ENCODE data around the gene CMC4.

Gene CMC4

GRCh38 chrX:155055494-155055893 is 15.4 kb downstream of the CMC4 start:
- DNase-seq (ENCODE audit: low read depth, low spot score), result no peak
- no peak overlapping the region for H3K27ac ChIP-seq

GRCh38 chrX:155054255-155054654 is 16.7 kb downstream of the CMC4 start:
- no peak overlapping the region for H3K27ac ChIP-seq
- no peak for DNase-seq (ENCODE audit: low read depth, low spot score)

- DNase-seq (ENCODE audit: low read depth, low spot score), result no peak
- H3K27ac ChIP-seq, result no peak overlapping the region
Measured at GRCh38 chrX:155053656-155054055, 17.3 kb downstream of the CMC4 start.

GRCh38 chrX:155052738-155053498 is 18.0 kb downstream of the CMC4 start:
- no peak for DNase-seq (ENCODE audit: low read depth, low spot score)
- no peak overlapping the region for H3K27ac ChIP-seq

- no peak for DNase-seq (ENCODE audit: low read depth, low spot score)
Measured at GRCh38 chrX:155048977-155049619, 21.8 kb downstream of the CMC4 start.

GRCh38 chrX:155046811-155047528 is 24.0 kb downstream of the CMC4 start:
- DNase-seq (ENCODE audit: low read depth, low spot score), result no peak
- no peak overlapping the region for H3K27ac ChIP-seq

More at GRCh38 chrX:155048977-155049619, 21.8 kb downstream of the CMC4 start:
- H3K27ac ChIP-seq, result no peak overlapping the region

- H3K27ac ChIP-seq, result no peak overlapping the region
- DNase-seq (ENCODE audit: low read depth, low spot score), result no peak
Measured at GRCh38 chrX:155046129-155046810, 24.7 kb downstream of the CMC4 start.

GRCh38 chrX:155035688-155036087 is 35.2 kb downstream of the CMC4 start:
- no peak overlapping the region for H3K27ac ChIP-seq
- no peak for DNase-seq (ENCODE audit: low read depth, low spot score)

- H3K27ac ChIP-seq, result no peak overlapping the region
- no peak for DNase-seq (ENCODE audit: low read depth, low spot score)
Measured at GRCh38 chrX:155031657-155032056, 39.3 kb downstream of the CMC4 start.

GRCh38 chrX:155028877-155029291 is 42.1 kb downstream of the CMC4 start:
- DNase-seq (ENCODE audit: low read depth, low spot score), result no peak
- H3K27ac ChIP-seq, result no peak overlapping the region

- DNase-seq (ENCODE audit: low read depth, low spot score), result no peak
- H3K27ac ChIP-seq, result peak overlapping the region; percentile 91
Measured at GRCh38 chrX:155028129-155028528, 42.8 kb downstream of the CMC4 start.

GRCh38 chrX:155027509-155028066 is 43.3 kb downstream of the CMC4 start:
- DNase-seq (ENCODE audit: low read depth, low spot score), result no peak
- H3K27ac ChIP-seq, result peak overlapping the region; percentile 91

GRCh38 chrX:155026727-155027508 is 44.0 kb downstream of the CMC4 start, which contains the start of gene FUNDC2:
FUNDC2 (plus strand) TSS chrX:155026844; CDS start chrX:155026939, 95 bp downstream.
- peak; percentile 71 for DNase-seq (ENCODE audit: low read depth, low spot score)
- H3K27ac ChIP-seq, result peak within 1 kb of the TSS; percentile 91

- no peak for DNase-seq (ENCODE audit: low read depth, low spot score)
- peak overlapping the region; percentile 91 for H3K27ac ChIP-seq
Measured at GRCh38 chrX:155026420-155026726, 44.6 kb downstream of the CMC4 start.

- H3K27ac ChIP-seq, result no peak overlapping the region
Measured at GRCh38 chrX:155023907-155024833, 46.8 kb downstream of the CMC4 start.

GRCh38 chrX:155022585-155022984 is 48.4 kb downstream of the CMC4 start, which contains the start of gene F8:
F8 (minus strand) TSS chrX:155022723; CDS start chrX:155022552, 171 bp downstream.
- no peak within 1 kb of the TSS for H3K27ac ChIP-seq
- DNase-seq (ENCODE audit: low read depth, low spot score), result no peak

More at GRCh38 chrX:155023907-155024833, 46.8 kb downstream of the CMC4 start:
- no peak for DNase-seq (ENCODE audit: low read depth, low spot score)

GRCh38 chrX:155020591-155020990 is 50.3 kb downstream of the CMC4 start:
- H3K27ac ChIP-seq, result no peak overlapping the region
- no peak for DNase-seq (ENCODE audit: low read depth, low spot score)
